PFSK-1 (cell line): ENCODE measurements around the gene GIT2.

Source experiments
- FOXP2 ChIP-seq: optimal IDR thresholded peaks from 2 replicates; pipeline ENCODE3; 2011; ENCODE audit warnings: borderline replicate concordance, control low read depth, inconsistent platforms; ENCODE audit not compliant: insufficient read depth; ENCODE audit errors: extremely low read length, extremely low read depth
- POLR2AphosphoS5 ChIP-seq: IDR thresholded peaks from 2 replicates; pipeline ENCODE4 v1.6.1; 2012; ENCODE audit warnings: low read depth, mild to moderate bottlenecking, control low read depth, low read length, moderate library complexity
- REST ChIP-seq, 2 experiments: IDR thresholded peaks; 2 replicates each; pipeline versions ENCODE4 v1.6.1 to v1.8.0; 2011 to 2012; ENCODE audit warnings: low read depth in 2 of 2, low read length in 2 of 2, control low read depth in 1 of 2, inconsistent platforms in 1 of 2, mild to moderate bottlenecking in 1 of 2, moderate library complexity in 1 of 2; ENCODE audit not compliant: insufficient read depth in 1 of 2
- SIN3A ChIP-seq: IDR thresholded peaks from 2 replicates; pipeline ENCODE4 v1.6.1; 2012; ENCODE audit warnings: mild to moderate bottlenecking, low read length, moderate library complexity, borderline replicate concordance; ENCODE audit not compliant: insufficient read depth
- TAF1 ChIP-seq: IDR thresholded peaks from 2 replicates; pipeline ENCODE4 v1.6.1; 2012; ENCODE audit warnings: low read length, control low read depth, borderline replicate concordance; ENCODE audit not compliant: insufficient read depth

Gene GIT2

GRCh38 chr12:109926016-109926415 is 70.2 kb downstream of the GIT2 start:
- TF ChIP-seq REST (IDR thresholded peaks at IDR 0.05; ENCODE audit: insufficient read depth in 1 of 2, low read depth in 2 of 2, low read length in 2 of 2): no peak
- TF ChIP-seq FOXP2: no peak
- TF ChIP-seq SIN3A: no peak
- no peak for TF ChIP-seq TAF1

- TF ChIP-seq FOXP2: no peak
- no peak for TF ChIP-seq POLR2AphosphoS5
- TF ChIP-seq TAF1: no peak
- no peak for TF ChIP-seq REST (IDR thresholded peaks at IDR 0.05; ENCODE audit: insufficient read depth in 1 of 2, low read depth in 2 of 2, low read length in 2 of 2)
- TF ChIP-seq SIN3A: no peak
Measured at GRCh38 chr12:109925185-109925840, 70.9 kb downstream of the GIT2 start.

GRCh38 chr12:109923481-109924245 is 72.5 kb downstream of the GIT2 start:
- no peak for TF ChIP-seq SIN3A
- TF ChIP-seq TAF1: no peak
- no peak for TF ChIP-seq REST (IDR thresholded peaks at IDR 0.05; ENCODE audit: insufficient read depth in 1 of 2, low read depth in 2 of 2, low read length in 2 of 2)
- TF ChIP-seq POLR2AphosphoS5: no peak
- no peak for TF ChIP-seq FOXP2

GRCh38 chr12:109923038-109923437 is 73.1 kb downstream of the GIT2 start:
- TF ChIP-seq POLR2AphosphoS5 (no peak), SIN3A (no peak), FOXP2 (no peak)

- TF ChIP-seq TAF1: no peak
- TF ChIP-seq SIN3A: no peak
- no peak for TF ChIP-seq REST (IDR thresholded peaks at IDR 0.05; ENCODE audit: insufficient read depth in 1 of 2, low read depth in 2 of 2, low read length in 2 of 2)
- TF ChIP-seq POLR2AphosphoS5: no peak
- TF ChIP-seq FOXP2: no peak
Measured at GRCh38 chr12:109921982-109922381, 74.2 kb downstream of the GIT2 start.
